ENCODE results near the gene SNHG17. TPM values are rescaled to one million over a fixed set of nuclear protein-coding genes. Genes with fewer than 3 reads are reported as not detected.
"Not testable (repeated sequence)": the region's sequence is repeated elsewhere in the genome, so short reads cannot be mapped to it uniquely, and the experiment has no call there.

The SNHG17 gene
- total RNA-seq, 2 donors from 2014 or later = 119 to 137 TPM

GRCh38 chr20:38445381-38445796 is 10.3 kb upstream of the SNHG17 start:
- DNase-seq = no peak
- peaks cover 37% of the 10 kb centered on the region for H3K4me1 Mint-ChIP-seq (ENCODE audit: low read depth)
- H3K27ac Mint-ChIP-seq = peak overlapping the region; percentile 32
- no peak for ATAC-seq (replicated peaks in 1 of 2)
- H3K9me3 Mint-ChIP-seq = peaks cover 0 to 1% of the 10 kb centered on the region in 2 donors
- H3K4me3 Mint-ChIP-seq = peak overlapping the region in 1 of 2 donors; percentile 33
- H3K36me3 Mint-ChIP-seq (ENCODE audit: insufficient read depth in 2 of 2) = peaks cover 2 to 7% of the 10 kb centered on the region in 2 donors
- H3K27me3 Mint-ChIP-seq (ENCODE audit: low read depth) = no peaks in the 10 kb centered on the region

- Mint-ChIP-seq H3K9me3 (peaks cover 0 to 1% of the 10 kb centered on the region in 2 donors), H3K4me3 (no peak overlapping the region), H3K4me1 (ENCODE audit: low read depth) (peaks cover 12% of the 10 kb centered on the region), H3K36me3 (ENCODE audit: insufficient read depth in 2 of 2) (no peaks in the 10 kb centered on the region), H3K27me3 (ENCODE audit: low read depth) (peaks cover 12% of the 10 kb centered on the region), H3K27ac (no peak overlapping the region)
- no peak for ATAC-seq (replicated peaks in 1 of 2)
- no peak for DNase-seq
Measured at GRCh38 chr20:38441916-38442315, 6.8 kb upstream of the SNHG17 start.

- not testable (repeated sequence) for H3K4me3 Mint-ChIP-seq; H3K27ac Mint-ChIP-seq; H3K9me3 Mint-ChIP-seq; H3K36me3 Mint-ChIP-seq (ENCODE audit: insufficient read depth in 2 of 2); H3K4me1 Mint-ChIP-seq (ENCODE audit: low read depth); ATAC-seq (replicated peaks in 1 of 2); DNase-seq
- peaks cover 12% of the 10 kb centered on the region for H3K27me3 Mint-ChIP-seq (ENCODE audit: low read depth)
Measured at GRCh38 chr20:38441110-38441509, 6.0 kb upstream of the SNHG17 start.

GRCh38 chr20:38437796-38438195 is 2.7 kb upstream of the SNHG17 start:
- peaks cover 20% of the 10 kb centered on the region for H3K4me1 Mint-ChIP-seq (ENCODE audit: low read depth)
- peaks cover 0 to 2% of the 10 kb centered on the region in 2 donors for H3K9me3 Mint-ChIP-seq
- no peak for DNase-seq
- H3K36me3 Mint-ChIP-seq (ENCODE audit: insufficient read depth in 2 of 2) = peaks cover 5 to 17% of the 10 kb centered on the region in 2 donors
- no peak overlapping the region for H3K4me3 Mint-ChIP-seq
- H3K27me3 Mint-ChIP-seq (ENCODE audit: low read depth) = peaks cover 12% of the 10 kb centered on the region
- ATAC-seq (replicated peaks in 1 of 2) = no peak
- H3K27ac Mint-ChIP-seq = no peak overlapping the region

- DNase-seq = no peak
- Mint-ChIP-seq H3K27me3 (ENCODE audit: low read depth) (peaks cover 12% of the 10 kb centered on the region), H3K4me3 (peak overlapping the region; percentile 95 to 98), H3K4me1 (ENCODE audit: low read depth) (peaks cover 43% of the 10 kb centered on the region), H3K9me3 (peaks cover 0 to 2% of the 10 kb centered on the region in 2 donors), H3K27ac (peak overlapping the region; percentile 77), H3K36me3 (ENCODE audit: insufficient read depth in 2 of 2) (peaks cover 13 to 30% of the 10 kb centered on the region in 2 donors)
- peak; percentile 8 to 20 for ATAC-seq (replicated peaks in 1 of 2)
Measured at GRCh38 chr20:38435555-38435939, 419 bp upstream of the SNHG17 start.

- ATAC-seq (replicated peaks in 1 of 2) = peak; percentile 15 to 42
- peaks cover 0 to 2% of the 10 kb centered on the region in 2 donors for H3K9me3 Mint-ChIP-seq
- H3K4me3 Mint-ChIP-seq = peak overlapping the region; percentile 95 to 98
- peaks cover 12% of the 10 kb centered on the region for H3K27me3 Mint-ChIP-seq (ENCODE audit: low read depth)
- peaks cover 18 to 37% of the 10 kb centered on the region in 2 donors for H3K36me3 Mint-ChIP-seq (ENCODE audit: insufficient read depth in 2 of 2)
- peak overlapping the region; percentile 98 for H3K27ac Mint-ChIP-seq
- peak; percentile 17 to 26 for DNase-seq
- H3K4me1 Mint-ChIP-seq (ENCODE audit: low read depth) = peaks cover 50% of the 10 kb centered on the region
Measured at GRCh38 chr20:38434301-38434741, 807 bp downstream of the SNHG17 start.

GRCh38 chr20:38433304-38433972 is 1.7 kb downstream of the SNHG17 start:
- peaks cover 58% of the 10 kb centered on the region for H3K4me1 Mint-ChIP-seq (ENCODE audit: low read depth)
- H3K9me3 Mint-ChIP-seq = peaks cover 0 to 2% of the 10 kb centered on the region in 2 donors
- H3K4me3 Mint-ChIP-seq = peak overlapping the region; percentile 95 to 98
- DNase-seq = no peak
- H3K27ac Mint-ChIP-seq = peak overlapping the region; percentile 98
- no peak for ATAC-seq (replicated peaks in 1 of 2)
- peaks cover 6% of the 10 kb centered on the region for H3K27me3 Mint-ChIP-seq (ENCODE audit: low read depth)
- H3K36me3 Mint-ChIP-seq (ENCODE audit: insufficient read depth in 2 of 2) = peaks cover 20 to 43% of the 10 kb centered on the region in 2 donors

GRCh38 chr20:38432870-38433269 is 2.3 kb downstream of the SNHG17 start:
- peak overlapping the region; percentile 95 to 98 for H3K4me3 Mint-ChIP-seq
- peaks cover 63% of the 10 kb centered on the region for H3K4me1 Mint-ChIP-seq (ENCODE audit: low read depth)
- peaks cover 20 to 46% of the 10 kb centered on the region in 2 donors for H3K36me3 Mint-ChIP-seq (ENCODE audit: insufficient read depth in 2 of 2)
- not testable (repeated sequence) for H3K27me3 Mint-ChIP-seq (ENCODE audit: low read depth); DNase-seq; H3K9me3 Mint-ChIP-seq; ATAC-seq (replicated peaks in 1 of 2)
- H3K27ac Mint-ChIP-seq = peak overlapping the region; percentile 98

- peaks cover 0 to 2% of the 10 kb centered on the region in 2 donors for H3K9me3 Mint-ChIP-seq
Measured at GRCh38 chr20:38432292-38432691, 2.8 kb downstream of the SNHG17 start.

GRCh38 chr20:38430679-38431325 is 4.3 kb downstream of the SNHG17 start:
- H3K4me1 Mint-ChIP-seq (ENCODE audit: low read depth) = peaks cover 83% of the 10 kb centered on the region
- DNase-seq (no peak), ATAC-seq (replicated peaks in 1 of 2) (no peak)
- peak overlapping the region; percentile 86 for H3K27ac Mint-ChIP-seq
- H3K27me3 Mint-ChIP-seq (ENCODE audit: low read depth) = no peaks in the 10 kb centered on the region
- H3K36me3 Mint-ChIP-seq (ENCODE audit: insufficient read depth in 2 of 2) = peaks cover 24 to 55% of the 10 kb centered on the region in 2 donors
- H3K9me3 Mint-ChIP-seq = no peaks in the 10 kb centered on the region
- peak overlapping the region in 1 of 2 donors; percentile 98 for H3K4me3 Mint-ChIP-seq

More at GRCh38 chr20:38432292-38432691, 2.8 kb downstream of the SNHG17 start:
- peak overlapping the region; percentile 95 to 98 for H3K4me3 Mint-ChIP-seq
- DNase-seq (no peak), ATAC-seq (replicated peaks in 1 of 2) (no peak)
- H3K27me3 Mint-ChIP-seq (ENCODE audit: low read depth) = no peaks in the 10 kb centered on the region
- peaks cover 20 to 50% of the 10 kb centered on the region in 2 donors for H3K36me3 Mint-ChIP-seq (ENCODE audit: insufficient read depth in 2 of 2)
- H3K4me1 Mint-ChIP-seq (ENCODE audit: low read depth) = peaks cover 69% of the 10 kb centered on the region
- H3K27ac Mint-ChIP-seq = peak overlapping the region; percentile 98

GRCh38 chr20:38429301-38429700 is 5.8 kb downstream of the SNHG17 start:
- H3K27me3 Mint-ChIP-seq (ENCODE audit: low read depth) = no peaks in the 10 kb centered on the region
- H3K4me3 Mint-ChIP-seq = peak overlapping the region; percentile 23 to 49
- H3K36me3 Mint-ChIP-seq (ENCODE audit: insufficient read depth in 2 of 2) = peaks cover 22 to 58% of the 10 kb centered on the region in 2 donors
- peaks cover 86% of the 10 kb centered on the region for H3K4me1 Mint-ChIP-seq (ENCODE audit: low read depth)
- DNase-seq = no peak
- H3K27ac Mint-ChIP-seq = peak overlapping the region; percentile 52
- no peak for ATAC-seq (replicated peaks in 1 of 2)
- H3K9me3 Mint-ChIP-seq = no peaks in the 10 kb centered on the region

- no peaks in the 10 kb centered on the region for H3K9me3 Mint-ChIP-seq
- H3K4me3 Mint-ChIP-seq = no peak overlapping the region
- peaks cover 81% of the 10 kb centered on the region for H3K4me1 Mint-ChIP-seq (ENCODE audit: low read depth)
- ATAC-seq (replicated peaks in 1 of 2) (no peak), DNase-seq (no peak)
- H3K27me3 Mint-ChIP-seq (ENCODE audit: low read depth) = no peaks in the 10 kb centered on the region
- H3K36me3 Mint-ChIP-seq (ENCODE audit: insufficient read depth in 2 of 2) = peaks cover 19 to 58% of the 10 kb centered on the region in 2 donors
- peak overlapping the region; percentile 52 for H3K27ac Mint-ChIP-seq
Measured at GRCh38 chr20:38428800-38429199, 6.3 kb downstream of the SNHG17 start.

GRCh38 chr20:38427655-38428023 is 7.5 kb downstream of the SNHG17 start:
- peaks cover 70% of the 10 kb centered on the region for H3K4me1 Mint-ChIP-seq (ENCODE audit: low read depth)
- H3K4me3 Mint-ChIP-seq = no peak overlapping the region
- ATAC-seq (replicated peaks in 1 of 2) (no peak), DNase-seq (no peak)
- no peak overlapping the region for H3K27ac Mint-ChIP-seq
- H3K27me3 Mint-ChIP-seq (ENCODE audit: low read depth) = no peaks in the 10 kb centered on the region
- peaks cover 20 to 57% of the 10 kb centered on the region in 2 donors for H3K36me3 Mint-ChIP-seq (ENCODE audit: insufficient read depth in 2 of 2)
- no peaks in the 10 kb centered on the region for H3K9me3 Mint-ChIP-seq
